ENCODE measurements around the gene MAF.

DNA sequence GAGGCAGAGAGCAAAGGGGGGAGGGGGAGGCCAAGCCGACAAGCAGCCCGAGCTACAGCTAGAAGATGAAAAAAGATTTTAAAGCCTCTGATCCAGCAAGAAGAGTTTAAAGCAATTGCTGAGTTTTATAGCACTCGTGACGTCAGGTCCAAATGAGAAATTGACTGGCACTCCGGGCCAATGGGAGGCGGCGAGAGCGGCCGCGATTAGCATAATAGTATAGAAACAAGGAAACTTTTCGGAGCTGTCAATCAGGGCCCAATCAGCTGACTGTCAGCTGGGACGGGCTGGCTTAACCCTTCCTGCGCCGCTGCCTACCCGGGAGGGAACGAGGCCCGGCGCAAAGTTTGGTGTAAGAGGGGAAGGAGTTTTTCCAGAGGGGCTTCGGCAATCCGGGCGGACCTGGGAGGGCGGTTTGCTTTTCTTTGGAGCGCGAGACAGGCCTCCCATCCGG, at the start of gene MAF:
- TF ChIP-seq, protein P1, sequence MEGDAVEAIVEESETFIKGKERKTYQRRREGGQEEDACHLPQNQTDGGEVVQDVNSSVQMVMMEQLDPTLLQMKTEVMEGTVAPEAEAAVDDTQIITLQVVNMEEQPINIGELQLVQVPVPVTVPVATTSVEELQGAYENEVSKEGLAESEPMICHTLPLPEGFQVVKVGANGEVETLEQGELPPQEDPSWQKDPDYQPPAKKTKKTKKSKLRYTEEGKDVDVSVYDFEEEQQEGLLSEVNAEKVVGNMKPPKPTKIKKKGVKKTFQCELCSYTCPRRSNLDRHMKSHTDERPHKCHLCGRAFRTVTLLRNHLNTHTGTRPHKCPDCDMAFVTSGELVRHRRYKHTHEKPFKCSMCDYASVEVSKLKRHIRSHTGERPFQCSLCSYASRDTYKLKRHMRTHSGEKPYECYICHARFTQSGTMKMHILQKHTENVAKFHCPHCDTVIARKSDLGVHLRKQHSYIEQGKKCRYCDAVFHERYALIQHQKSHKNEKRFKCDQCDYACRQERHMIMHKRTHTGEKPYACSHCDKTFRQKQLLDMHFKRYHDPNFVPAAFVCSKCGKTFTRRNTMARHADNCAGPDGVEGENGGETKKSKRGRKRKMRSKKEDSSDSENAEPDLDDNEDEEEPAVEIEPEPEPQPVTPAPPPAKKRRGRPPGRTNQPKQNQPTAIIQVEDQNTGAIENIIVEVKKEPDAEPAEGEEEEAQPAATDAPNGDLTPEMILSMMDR (optimal IDR thresholded peaks at IDR 0.05 in 1 of 3, IDR thresholded peaks at IDR 0.05 in 1 of 3, conservative IDR thresholded peaks at IDR 0.05 in 1 of 3; ENCODE audit: extremely low read depth in 1 of 3, insufficient read depth in 2 of 3, low read length in 3 of 3) = no peak
- no peak for TF ChIP-seq EZH2 (IDR thresholded peaks at IDR 0.05; ENCODE audit: low read length)
